D721Med (cell line): ENCODE results near the gene DMAP1.
A peak's percentile ranks its signal among the peaks of the same experiment; 100 is the strongest.

Source experiments
- DNase-seq: peaks from one replicate; pipeline ENCODE4 v3.0.0; 2011; ENCODE audit warnings: low spot score; ENCODE audit not compliant: insufficient read length
- FAIRE-seq: peaks from 2 replicates; lab custom pipeline; 2011; peaks lifted over from hg19 to GRCh38; lab: Jason Lieb, UNC
- TF ChIP-seq, protein P1 (sequence below): IDR thresholded peaks from 2 replicates; pipeline ENCODE4 v1.5.1; 2012; ENCODE audit warnings: mild to moderate bottlenecking, control low read depth; ENCODE audit not compliant: insufficient read depth; ENCODE audit errors: missing control alignments

Gene DMAP1

DNA sequence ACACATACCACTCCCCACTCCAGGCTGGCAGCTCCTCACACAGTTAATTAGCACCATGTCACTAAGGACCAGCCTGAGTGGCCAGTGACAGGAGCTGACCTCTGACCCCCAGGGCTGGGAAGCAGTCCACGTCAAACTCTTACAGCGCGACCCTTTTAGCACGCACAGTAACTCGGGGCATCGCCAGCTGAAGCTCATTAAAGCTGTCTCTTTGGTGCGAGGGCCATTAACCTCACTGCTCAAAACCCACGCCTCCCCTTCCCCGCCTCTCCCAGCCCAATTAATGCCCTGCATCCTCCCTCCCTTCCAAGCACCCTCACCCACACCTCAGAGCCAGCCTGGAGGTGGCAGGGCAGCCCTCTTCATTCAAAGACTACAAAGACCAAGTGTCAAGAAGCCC, 31.7 kb downstream of the DMAP1 start:
- FAIRE-seq = no peak
- DNase-seq = no peak
- TF ChIP-seq, protein P1, sequence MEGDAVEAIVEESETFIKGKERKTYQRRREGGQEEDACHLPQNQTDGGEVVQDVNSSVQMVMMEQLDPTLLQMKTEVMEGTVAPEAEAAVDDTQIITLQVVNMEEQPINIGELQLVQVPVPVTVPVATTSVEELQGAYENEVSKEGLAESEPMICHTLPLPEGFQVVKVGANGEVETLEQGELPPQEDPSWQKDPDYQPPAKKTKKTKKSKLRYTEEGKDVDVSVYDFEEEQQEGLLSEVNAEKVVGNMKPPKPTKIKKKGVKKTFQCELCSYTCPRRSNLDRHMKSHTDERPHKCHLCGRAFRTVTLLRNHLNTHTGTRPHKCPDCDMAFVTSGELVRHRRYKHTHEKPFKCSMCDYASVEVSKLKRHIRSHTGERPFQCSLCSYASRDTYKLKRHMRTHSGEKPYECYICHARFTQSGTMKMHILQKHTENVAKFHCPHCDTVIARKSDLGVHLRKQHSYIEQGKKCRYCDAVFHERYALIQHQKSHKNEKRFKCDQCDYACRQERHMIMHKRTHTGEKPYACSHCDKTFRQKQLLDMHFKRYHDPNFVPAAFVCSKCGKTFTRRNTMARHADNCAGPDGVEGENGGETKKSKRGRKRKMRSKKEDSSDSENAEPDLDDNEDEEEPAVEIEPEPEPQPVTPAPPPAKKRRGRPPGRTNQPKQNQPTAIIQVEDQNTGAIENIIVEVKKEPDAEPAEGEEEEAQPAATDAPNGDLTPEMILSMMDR = no peak

DNA sequence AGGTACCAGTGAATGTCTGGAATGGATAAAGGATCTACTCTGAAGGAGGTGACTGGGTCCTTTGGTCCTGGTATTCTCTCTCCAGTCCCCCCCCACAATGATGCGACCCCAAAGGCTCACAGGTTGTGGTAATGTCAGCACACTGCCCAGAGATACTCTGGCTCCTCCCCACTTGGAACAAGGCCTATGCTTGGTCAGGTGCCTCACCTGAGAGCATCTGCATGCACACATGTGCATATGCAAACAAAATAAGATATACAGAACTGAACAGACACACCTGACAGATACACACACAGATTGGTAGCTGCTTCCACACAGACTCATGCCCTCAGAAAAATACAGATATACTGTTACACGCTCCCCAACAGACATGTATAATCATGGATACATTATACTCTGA, 33.5 kb downstream of the DMAP1 start:
- TF ChIP-seq, protein P1 = no peak
- FAIRE-seq (no peak), DNase-seq (no peak)

DNA sequence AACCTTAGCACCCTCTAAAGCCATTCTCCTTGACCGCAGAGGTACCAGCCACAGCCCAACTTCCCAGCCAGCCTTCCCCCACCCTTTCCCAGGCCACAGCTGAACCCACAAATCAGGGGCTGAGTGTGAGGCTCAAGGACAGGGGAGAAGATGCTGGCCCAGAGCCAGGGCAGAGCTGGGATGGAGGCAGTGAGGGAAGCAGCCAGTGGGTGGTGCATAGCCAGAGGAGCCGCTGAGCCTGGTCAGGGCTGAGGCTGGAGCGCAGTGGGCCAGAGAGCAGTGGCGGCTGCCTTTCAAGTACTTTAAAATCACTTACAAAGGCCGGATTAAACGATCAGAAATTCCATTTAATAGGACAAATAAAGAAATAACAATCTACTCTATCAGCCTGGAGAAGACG, 36.3 kb downstream of the DMAP1 start:
- TF ChIP-seq, protein P1 = no peak
- no peak for DNase-seq
- FAIRE-seq = no peak

DNA sequence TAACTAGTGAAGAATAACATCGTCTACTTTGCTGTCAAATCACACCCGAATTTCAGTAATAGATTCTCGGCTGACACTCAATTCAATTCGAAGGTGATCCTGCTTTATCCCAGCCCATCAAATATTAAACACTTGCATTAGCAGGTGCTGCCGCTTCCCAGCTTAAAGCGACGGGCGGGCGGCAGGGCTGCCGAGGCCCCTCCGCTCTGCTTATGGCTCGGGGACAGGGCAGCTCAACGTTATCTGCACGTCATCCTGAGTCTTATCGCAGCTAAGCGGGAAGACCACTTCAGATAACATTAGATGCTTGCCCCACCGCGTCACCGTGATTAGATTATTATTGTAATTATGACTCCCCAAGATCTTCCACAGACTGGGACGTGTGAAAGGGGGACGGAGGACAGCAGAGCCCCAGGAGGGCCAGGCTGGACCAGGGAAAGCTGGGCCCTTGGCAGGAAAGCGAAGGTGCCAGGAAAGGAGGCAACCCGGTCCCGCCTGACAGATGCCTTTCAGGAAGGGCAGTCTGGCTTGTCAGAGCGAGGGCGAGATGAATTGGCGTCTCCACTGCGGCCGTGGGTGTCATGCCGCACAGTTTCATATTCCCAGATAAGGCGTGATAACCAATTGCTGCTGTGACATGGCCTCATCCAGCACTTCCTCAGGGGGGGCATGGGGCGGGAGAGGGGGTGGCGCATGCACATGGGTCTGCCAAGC, 37.0 kb downstream of the DMAP1 start:
- FAIRE-seq = peak; percentile 16
- TF ChIP-seq, protein P1 = no peak
- no peak for DNase-seq

DNA sequence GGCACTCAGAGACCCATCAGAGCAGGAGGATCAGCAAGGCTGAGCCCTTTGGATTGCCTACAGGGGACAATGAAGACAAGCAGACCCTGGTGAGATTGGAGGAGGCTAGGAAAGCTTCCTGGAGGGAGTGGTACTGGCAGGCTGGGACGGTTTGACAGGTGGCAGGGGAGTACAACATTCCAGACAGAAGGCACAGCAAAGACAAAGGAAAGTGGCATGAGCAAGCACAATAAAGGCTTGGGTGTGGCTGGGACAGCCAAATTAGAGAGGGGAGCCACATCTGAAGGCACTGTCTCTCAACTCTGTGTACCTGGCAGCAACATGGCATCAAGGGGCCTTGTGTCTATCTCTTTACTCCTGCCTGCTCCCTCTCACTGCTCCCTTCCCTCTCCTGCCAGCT, 38.2 kb downstream of the DMAP1 start:
- TF ChIP-seq, protein P1 = no peak
- DNase-seq (no peak), FAIRE-seq (no peak)

DNA sequence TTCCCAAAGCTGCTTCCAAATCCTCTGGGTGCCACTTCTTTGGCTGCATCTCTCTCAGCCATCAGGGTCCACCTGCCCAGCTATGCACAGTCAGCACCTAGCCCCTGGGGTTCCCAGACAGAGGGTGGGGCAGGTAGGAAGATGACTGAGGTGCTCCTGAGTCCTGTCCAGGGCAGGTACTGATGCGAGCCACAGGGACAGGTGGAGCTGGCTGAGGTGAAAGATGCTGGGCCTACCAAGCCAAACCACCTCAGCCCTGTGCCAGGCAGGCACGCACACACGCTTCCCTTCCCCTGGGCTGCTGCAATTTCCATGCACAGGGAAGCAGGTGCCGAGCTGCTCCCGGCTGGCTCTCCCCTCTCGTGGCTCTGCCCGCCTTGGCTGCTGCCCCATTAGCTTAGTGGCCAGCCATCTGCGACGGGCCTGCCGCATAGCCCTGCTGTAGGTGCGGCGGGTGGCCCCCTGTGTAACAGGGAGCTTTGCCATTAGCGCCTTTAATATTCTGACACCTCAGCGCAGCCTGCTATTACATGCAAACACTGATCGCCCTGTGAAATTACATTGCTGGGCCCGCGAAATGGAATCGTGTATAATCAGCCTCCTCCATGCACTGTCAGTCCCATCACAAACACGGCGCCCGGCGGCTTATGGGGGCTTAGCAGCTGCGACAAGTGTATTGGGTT, 38.9 kb downstream of the DMAP1 start:
- FAIRE-seq = no peak
- DNase-seq = no peak
- TF ChIP-seq, protein P1 = no peak

DNA sequence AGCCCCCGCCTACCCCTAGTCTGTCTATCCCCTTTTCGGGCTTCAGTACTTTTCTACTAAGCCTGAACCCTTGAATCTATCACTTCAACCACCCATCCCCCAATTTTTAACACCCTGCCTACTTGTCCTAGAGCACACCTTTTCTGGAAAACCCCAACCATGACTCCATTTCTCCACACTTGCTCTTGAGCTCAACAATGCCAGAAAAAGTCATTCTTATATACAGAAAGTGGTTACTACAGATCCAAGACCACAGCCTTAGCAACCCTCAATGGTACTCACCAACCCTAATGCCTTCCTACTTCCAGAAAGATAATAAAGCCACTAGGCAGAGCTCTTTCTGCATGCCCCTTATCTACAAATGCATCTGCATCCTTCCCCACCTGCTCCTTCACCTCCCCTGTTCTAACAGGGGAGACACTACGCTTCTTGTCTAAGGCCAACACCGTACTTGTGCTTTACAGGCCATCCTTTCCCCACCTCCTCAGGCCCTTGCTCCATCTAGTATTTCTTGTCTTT, 41.2 kb downstream of the DMAP1 start:
- peak; percentile 25 for FAIRE-seq

More for the DNA sequence above, 41.2 kb downstream of the DMAP1 start:
- no peak for DNase-seq
- TF ChIP-seq, protein P1 = no peak
